SU-DHL-6 (cell line): ENCODE results near the gene SMOC1.

Source experiments
- H2AFZ ChIP-seq: fragments of 200-600 bp; sonication (generic); 2 replicates; pipeline ENCODE4 v1.6.1; 2014; ENCODE audit warnings: low read depth, mild to moderate bottlenecking, moderate library complexity, mixed read lengths, antibody characterized with exemption, low read length; ENCODE audit not compliant: severe bottlenecking
- H3F3A ChIP-seq: fragments of 200-600 bp; shearing (Covaris generic); 2 replicates; pipeline ENCODE4 v1.6.0; 2016; ENCODE audit warnings: antibody characterized with exemption, mild to moderate bottlenecking; ENCODE audit not compliant: insufficient read depth
- H3K27ac ChIP-seq: fragments of 200-600 bp; sonication (generic); 2 replicates; pipeline ENCODE4 v1.5.1; 2016; ENCODE audit warnings: low read depth, mild to moderate bottlenecking, low read length, moderate library complexity, mixed read lengths
- H3K27me3 ChIP-seq: fragments of 200-600 bp; sonication (generic), shearing (Covaris generic); 2 replicates; pipeline ENCODE4 v1.6.0; 2014; ENCODE audit warnings: mild to moderate bottlenecking, low read length
- H3K36me3 ChIP-seq: fragments of 200-600 bp; sonication (generic); 2 replicates; pipeline ENCODE4 v1.6.1; 2014; ENCODE audit warnings: mild to moderate bottlenecking, low read length, mixed read lengths
- H3K4me2 ChIP-seq: fragments of 300-600, 200-600 bp; shearing (Covaris generic), sonication (generic); 2 replicates; pipeline ENCODE4 v1.6.0; 2014; ENCODE audit warnings: low read length, low read depth, mild to moderate bottlenecking; ENCODE audit not compliant: poor library complexity, severe bottlenecking
- H3K4me3 ChIP-seq: fragments of 200-600 bp; sonication (generic); 2 replicates; pipeline ENCODE4 v1.5.1; 2014; ENCODE audit warnings: antibody characterized with exemption, low read length, mild to moderate bottlenecking, mixed read lengths; ENCODE audit not compliant: insufficient read depth, poor library complexity, severe bottlenecking
- H3K79me2 ChIP-seq: fragments of 200-600 bp; sonication (generic); 2 replicates; pipeline ENCODE4 v1.6.1; 2014; ENCODE audit warnings: mild to moderate bottlenecking, low read length, moderate library complexity; ENCODE audit not compliant: insufficient read depth
- H3K9ac ChIP-seq: fragments of 200-600 bp; sonication (generic); 2 replicates; pipeline ENCODE4 v1.7.0; 2014; ENCODE audit warnings: mild to moderate bottlenecking, low read length
- H3K9me2 ChIP-seq: fragments of 200-600 bp; sonication (generic); replicated peaks from 2 replicates; pipeline ENCODE4 v1.6.1; 2014; ENCODE audit warnings: low read length; ENCODE audit not compliant: insufficient read depth
- H3K9me3 ChIP-seq: fragments of 200-600 bp; sonication (generic); 2 replicates; pipeline ENCODE4 v1.6.1; 2014; ENCODE audit warnings: low read length, mixed read lengths; ENCODE audit not compliant: insufficient read depth
- H4K20me1 ChIP-seq: fragments of 200-600 bp; sonication (generic); 2 replicates; pipeline ENCODE4 v1.6.1; 2014; ENCODE audit warnings: low read depth, mild to moderate bottlenecking, antibody characterized with exemption, low read length, moderate library complexity, mixed read lengths
- CTCF ChIP-seq: fragments of 200-600 bp; sonication (generic); IDR thresholded peaks from one replicate; pipeline ENCODE4 v1.5.1; 2017; ENCODE audit warnings: antibody characterized with exemption, mild to moderate bottlenecking, low read length, moderate library complexity; ENCODE audit not compliant: insufficient read depth, poor library complexity, severe bottlenecking
- EZH2phosphoT487 ChIP-seq: fragments of 200-600 bp; sonication (generic), shearing (Covaris generic); conservative IDR thresholded peaks from 2 replicates; pipeline ENCODE4 v1.6.1; 2018; ENCODE audit warnings: mild to moderate bottlenecking, antibody characterized with exemption, low read length, moderate library complexity, mixed read lengths

SMOC1 gene

GRCh38 chr14:69945347-69945746, 66.1 kb downstream of the SMOC1 start:
- Histone ChIP-seq H2AFZ (no peak overlapping the region), H3K9me2 (no peaks in the 10 kb centered on the region), H3K79me2 (no peaks in the 10 kb centered on the region), H3K27ac (no peak overlapping the region), H3K36me3 (no peaks in the 10 kb centered on the region), H3K9ac (no peak overlapping the region), H3K4me2 (no peak overlapping the region), H4K20me1 (no peaks in the 10 kb centered on the region), H3F3A (no peaks in the 10 kb centered on the region), H3K27me3 (no peaks in the 10 kb centered on the region), H3K4me3 (no peak overlapping the region), H3K9me3 (no peaks in the 10 kb centered on the region)
- TF ChIP-seq CTCF (no peak), EZH2phosphoT487 (no peak)

- no peaks in the 10 kb centered on the region for H3F3A ChIP-seq
- no peak overlapping the region for H3K9ac ChIP-seq
- no peaks in the 10 kb centered on the region for H3K79me2 ChIP-seq
- no peaks in the 10 kb centered on the region for H3K27me3 ChIP-seq
- no peak overlapping the region for H3K4me3 ChIP-seq
- H3K9me2 ChIP-seq, result no peaks in the 10 kb centered on the region
- no peak overlapping the region for H3K4me2 ChIP-seq
- no peak overlapping the region for H3K27ac ChIP-seq
- no peak overlapping the region for H2AFZ ChIP-seq
- no peaks in the 10 kb centered on the region for H3K9me3 ChIP-seq
- no peaks in the 10 kb centered on the region for H4K20me1 ChIP-seq
- TF ChIP-seq EZH2phosphoT487 (no peak), CTCF (no peak)
- H3K36me3 ChIP-seq, result no peaks in the 10 kb centered on the region
These were observed 66.7 kb downstream of the SMOC1 start for GRCh38 chr14:69945912-69946311.

- no peak overlapping the region for H3K4me3 ChIP-seq
- no peaks in the 10 kb centered on the region for H3K9me2 ChIP-seq
- no peak overlapping the region for H3K4me2 ChIP-seq
- no peaks in the 10 kb centered on the region for H3K36me3 ChIP-seq
- H2AFZ ChIP-seq, result no peak overlapping the region
- H3K27ac ChIP-seq, result no peak overlapping the region
- H3K9me3 ChIP-seq, result no peaks in the 10 kb centered on the region
- H4K20me1 ChIP-seq, result no peaks in the 10 kb centered on the region
- H3K9ac ChIP-seq, result no peak overlapping the region
- TF ChIP-seq EZH2phosphoT487 (no peak), CTCF (no peak)
- no peaks in the 10 kb centered on the region for H3F3A ChIP-seq
- no peaks in the 10 kb centered on the region for H3K79me2 ChIP-seq
- H3K27me3 ChIP-seq, result no peaks in the 10 kb centered on the region
These were observed 69.1 kb downstream of the SMOC1 start for GRCh38 chr14:69948351-69948750.
